NCI-H526 (cell line): ENCODE results near the gene NOC2L.

Experiments
- DNase-seq, 2 experiments: peaks; one replicate each; lab custom pipeline; 2025; lab: John Stamatoyannopoulos, UW

NOC2L gene

GRCh38 chr1:916173-917075 is 42.6 kb downstream of the NOC2L start:
- DNase-seq, result peak; percentile 66 to 83

DNA sequence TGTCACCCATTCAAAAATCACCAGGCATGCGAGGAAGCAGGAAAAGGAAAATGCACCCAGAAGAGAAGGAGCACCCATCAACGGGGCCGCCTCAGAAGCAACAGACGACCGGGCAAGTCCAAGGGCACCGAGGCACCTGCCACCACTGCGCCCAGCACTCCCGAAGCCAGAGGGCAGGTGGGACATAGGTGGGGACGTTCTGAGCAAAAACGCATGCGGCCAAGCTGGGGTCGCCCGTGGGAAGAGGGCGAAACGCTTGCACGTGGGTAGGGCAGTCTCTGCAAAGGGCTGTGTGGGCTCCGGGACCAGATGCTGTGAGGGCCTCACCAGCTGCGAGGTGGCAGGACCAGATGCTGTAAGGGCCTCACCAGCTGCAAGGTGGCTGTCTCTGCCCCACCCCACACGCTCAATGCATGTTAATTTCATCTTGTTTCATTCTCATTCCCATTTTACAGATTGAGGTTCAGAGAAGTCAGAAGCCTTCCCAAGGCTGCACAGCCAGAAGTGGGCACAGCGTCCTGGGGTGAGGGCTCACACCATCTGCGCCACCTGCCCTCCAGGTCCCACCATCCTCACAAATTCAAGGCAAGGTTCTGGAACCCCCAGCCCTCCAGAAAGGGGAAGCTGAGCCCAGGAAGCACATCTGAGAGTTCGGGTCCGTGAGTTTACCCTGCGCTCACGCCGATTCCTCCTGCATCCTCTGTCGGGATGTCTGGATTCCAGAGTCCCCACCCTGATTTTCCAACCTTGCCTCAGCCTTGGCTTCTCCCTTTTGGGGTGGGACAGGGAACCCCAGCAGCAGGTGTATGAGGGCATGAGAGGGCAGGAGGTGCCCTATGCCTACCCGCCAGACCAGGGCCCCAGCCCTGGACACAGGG is 43.5 kb downstream of the NOC2L start:
- no peak for DNase-seq

- DNase-seq, result no peak
Measured at GRCh38 chr1:914891-915280, 44.2 kb downstream of the NOC2L start.

GRCh38 chr1:914131-914890 is 44.7 kb downstream of the NOC2L start:
- DNase-seq, result no peak

DNA sequence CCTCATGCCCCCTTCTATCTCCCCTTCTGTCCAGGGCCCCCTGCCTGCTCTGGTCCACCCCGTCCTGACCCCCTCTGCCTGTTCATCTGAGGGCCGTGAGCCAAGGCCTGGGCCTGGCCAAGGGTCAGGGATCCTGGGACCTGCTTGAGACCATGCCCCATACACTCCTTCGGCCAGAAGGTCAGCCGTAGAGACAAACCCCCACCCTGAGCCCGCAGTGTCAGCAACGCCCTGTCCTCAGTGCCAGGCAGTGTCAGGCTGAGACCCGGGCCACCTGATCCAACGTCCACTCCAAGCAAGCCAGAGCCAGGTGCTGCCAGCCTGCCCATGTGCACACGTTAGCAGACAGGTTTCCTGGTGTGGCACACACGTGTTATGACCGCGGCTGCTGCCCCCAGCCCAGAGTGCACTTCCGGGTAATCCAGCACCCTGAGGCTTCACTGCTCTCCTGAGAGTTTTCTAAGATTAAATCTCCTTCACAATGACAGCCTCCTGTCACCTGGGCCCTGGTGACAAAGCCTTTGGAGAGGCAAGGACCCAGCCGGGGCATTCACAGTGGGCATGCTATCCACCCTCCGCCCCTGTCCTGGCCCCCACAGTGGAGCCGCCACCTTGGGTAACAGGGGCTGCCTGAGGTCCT is 45.4 kb downstream of the NOC2L start:
- no peak for DNase-seq

DNA sequence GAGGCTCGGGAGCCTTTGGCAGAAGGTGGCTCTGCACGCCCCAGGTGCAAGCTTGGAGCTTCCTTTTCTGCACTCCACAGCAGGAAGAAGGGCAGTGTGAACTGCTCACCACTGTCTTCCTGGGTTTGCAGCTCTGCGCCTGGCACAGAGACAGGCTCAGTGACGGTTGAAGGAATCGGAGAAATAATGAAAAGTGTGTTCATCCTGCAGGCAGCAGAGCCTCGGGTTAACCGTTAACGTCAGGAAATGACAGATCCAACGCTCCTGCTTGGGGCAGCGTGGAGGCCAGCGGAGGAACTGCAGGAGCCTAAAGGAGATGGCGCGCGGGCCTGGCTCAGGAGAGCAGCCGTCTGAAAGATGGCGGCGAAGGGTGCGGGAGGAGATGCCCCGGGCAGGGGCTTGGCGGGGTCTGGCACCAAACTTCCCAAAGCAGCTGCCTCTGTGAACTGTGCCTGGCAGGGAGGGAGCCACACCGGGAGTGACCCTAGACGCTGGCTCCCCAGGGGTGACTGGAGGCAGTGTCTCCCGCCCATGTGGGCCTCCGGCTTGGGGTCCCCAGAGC is 46.2 kb downstream of the NOC2L start:
- DNase-seq, result peak in 1 of 2 experiments; percentile 83

DNA sequence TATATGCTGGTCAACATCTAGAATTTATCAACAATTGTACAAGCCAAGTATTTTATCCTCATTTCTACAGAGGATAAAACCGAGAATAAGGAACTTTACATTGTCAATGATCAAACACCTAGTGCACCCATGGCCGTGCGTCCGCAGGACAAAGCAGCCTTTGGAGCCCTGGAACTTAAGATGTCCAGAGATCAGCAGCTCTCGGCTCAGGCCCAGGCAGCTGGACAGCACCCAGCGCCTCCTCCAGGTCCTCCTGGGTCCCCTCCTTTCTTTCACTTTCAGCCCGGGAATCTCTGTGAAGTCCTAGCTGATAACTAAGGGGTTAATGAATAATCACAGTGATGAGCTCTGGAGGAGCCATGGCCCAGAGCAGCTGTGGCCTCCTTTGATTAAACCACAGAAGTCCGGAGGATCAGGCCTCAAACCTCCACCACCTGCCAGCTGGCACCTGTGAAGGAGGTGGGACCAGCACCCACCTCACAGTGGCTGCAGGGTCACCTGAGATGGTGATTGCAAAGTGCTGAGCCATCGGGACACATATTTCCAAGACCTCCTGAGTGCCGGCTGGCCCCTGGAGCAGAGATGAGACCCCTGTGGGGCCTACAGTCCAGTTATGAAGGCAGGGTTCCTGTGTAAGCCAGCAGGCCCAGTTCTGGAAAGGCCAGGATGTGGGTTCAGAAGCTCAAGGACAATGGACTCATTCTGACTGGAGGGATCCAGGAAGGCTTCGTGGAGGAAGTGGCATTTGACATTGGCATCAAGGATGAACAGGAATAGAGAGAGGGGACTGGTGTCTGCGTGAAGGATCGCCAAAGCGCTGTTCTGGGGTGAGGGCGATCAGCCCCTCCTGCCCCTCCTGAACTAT is 46.9 kb downstream of the NOC2L start:
- peak in 1 of 2 experiments; percentile 84 for DNase-seq

GRCh38 chr1:910881-911721 is 48.0 kb downstream of the NOC2L start:
- peak; percentile 82 to 92 for DNase-seq

GRCh38 chr1:910311-910880 is 48.7 kb downstream of the NOC2L start:
- peak; percentile 42 to 69 for DNase-seq

DNA sequence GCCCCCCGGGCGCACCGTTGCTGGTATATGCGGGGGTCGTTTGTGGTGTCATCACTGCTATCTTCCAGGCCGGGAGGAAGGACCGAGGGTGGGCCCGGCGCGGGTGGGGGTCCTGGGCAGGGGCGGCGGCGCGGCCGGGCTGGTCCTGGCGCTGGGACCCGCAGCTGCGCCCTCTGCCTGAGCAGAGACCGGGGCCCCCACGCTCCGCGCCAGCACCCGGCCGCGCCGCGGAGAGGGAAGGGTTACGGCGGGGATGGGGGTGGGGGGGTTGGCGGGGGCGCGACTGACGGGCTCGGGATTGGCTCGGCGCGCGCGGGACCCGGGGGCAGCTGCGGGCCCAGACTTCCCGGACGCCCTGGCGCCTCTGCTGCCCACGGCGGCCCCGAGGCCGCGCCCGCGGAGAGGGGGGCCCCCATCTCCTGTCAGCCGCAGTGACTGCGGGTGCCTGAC is 49.2 kb downstream of the NOC2L start:
- DNase-seq, result peak in 1 of 2 experiments; percentile 68

DNA sequence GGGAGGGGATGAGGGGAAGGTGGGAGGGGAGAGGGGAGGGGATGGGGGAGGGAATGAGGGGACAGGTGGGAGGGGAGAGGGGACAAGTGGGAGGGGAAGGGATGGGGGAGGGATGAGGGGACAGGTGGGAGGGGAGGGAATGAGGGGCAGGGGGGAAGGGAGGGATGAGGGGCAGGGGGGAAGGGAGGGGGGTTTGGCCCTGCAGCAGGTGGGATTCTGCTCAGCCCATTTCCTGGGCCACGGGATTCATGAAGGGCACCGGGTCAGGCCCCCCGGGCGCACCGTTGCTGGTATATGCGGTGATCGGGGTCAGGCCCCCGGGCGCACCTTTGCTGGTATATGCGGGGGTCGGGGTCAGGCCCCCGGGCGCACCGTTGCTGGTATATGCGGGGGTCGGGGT is 50.4 kb downstream of the NOC2L start:
- no peak for DNase-seq

- no peak for DNase-seq
Measured at GRCh38 chr1:907611-908451, 51.2 kb downstream of the NOC2L start.

DNA sequence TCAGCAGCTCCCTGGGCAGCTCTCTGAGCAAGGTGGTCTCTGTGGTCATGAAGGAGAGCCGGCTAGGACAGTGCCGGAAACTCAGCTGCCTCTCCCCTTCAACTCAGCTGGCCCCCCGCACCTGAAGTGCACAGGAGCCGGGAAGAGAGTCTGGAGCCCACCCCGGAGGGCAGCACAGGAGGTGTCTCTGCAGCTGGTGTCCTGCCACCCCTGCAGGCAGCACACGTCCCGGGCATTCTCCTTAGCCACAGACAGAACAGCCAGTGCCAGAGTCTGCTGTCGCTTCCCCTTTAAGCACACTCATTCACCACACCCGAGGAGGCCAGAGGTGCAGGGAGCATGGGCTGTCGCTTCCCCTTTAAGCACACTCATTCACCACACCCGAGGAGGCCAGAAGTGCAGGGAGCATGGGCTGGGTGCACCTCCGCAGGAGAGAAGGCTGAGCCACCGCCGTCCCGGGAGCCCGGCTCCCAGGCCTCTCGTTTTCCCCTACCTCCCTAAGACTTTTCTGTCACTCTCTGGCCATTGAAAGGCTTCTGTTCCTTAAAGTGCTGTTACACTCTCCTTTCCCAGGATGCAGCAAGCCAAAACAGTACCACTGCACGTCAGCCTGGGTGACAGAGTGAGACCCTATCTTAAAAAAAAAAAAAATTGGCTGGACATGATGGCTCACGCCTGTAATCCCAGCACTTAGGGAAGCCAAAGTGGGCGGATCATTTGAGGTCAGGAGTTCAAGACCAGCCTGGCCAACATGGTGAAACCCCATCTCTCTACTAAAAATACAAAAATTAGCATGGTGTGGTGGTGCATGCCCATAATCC is 52.2 kb downstream of the NOC2L start:
- peak; percentile 62 to 78 for DNase-seq

- no peak for DNase-seq
Measured at GRCh38 chr1:905811-906599, 53.1 kb downstream of the NOC2L start.

DNA sequence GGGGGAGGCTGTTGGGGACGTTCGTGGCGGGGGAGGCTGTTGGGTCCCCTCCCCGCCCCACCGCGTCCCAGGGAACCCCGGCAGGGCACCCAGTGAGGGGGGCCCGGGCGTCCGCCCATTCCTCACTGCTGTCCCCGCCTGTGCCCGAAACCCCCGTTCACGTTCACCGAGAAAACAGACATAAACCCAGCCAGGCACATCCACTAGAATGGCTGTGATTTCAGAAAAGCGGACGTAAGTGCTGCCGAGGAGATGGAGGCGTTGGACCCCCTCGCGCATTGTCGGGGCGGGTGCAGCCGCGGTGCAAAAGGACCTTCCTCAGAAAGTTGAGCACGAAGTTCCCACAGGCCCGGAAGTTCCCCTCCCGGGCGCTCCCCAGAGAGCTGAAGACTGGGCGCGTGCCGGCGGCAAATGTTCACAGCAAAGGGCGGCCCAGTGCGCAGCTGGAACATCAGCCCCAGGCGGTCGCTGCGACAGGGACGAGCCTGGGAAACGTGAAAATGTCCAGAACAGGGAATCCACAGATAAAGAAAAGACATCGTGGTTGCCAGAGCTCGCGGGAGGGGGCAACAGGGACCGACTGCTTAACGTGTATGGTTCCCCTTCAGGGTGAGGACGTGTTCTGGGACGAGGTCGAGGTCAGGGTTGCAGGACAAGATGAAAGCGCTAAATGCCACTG is 53.8 kb downstream of the NOC2L start:
- DNase-seq, result peak; percentile 56 to 80
